ENCODE data around the gene CCL11. TPM values are rescaled to one million over a fixed set of nuclear protein-coding genes. Genes with fewer than 3 reads are reported as not detected.
"Not testable (repeated sequence)": the region's sequence is repeated elsewhere in the genome, so short reads cannot be mapped to it uniquely, and the experiment has no call there.

Gene CCL11
- total RNA-seq, 3 donors from 2014 or later: 0.29 TPM; not detected in 2

DNA sequence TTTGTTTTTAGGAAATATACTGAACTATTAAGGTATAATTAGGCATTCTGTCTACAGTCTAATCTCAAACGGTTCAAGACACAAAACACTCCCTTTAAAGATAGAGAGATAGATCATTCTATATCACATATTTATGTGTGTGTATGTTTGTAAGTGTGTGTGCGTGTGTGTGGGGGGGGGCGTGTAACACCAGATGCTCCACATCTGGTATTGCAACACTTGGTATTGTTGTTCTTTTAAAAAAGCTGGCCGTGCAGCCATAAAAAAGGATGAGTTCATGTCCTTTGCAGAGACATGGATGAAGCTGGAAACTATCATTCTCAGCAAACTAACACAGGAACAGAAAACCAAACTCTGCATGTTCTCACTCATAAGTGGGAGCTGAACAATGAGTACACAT, 42.0 kb downstream of the CCL11 start:
- H3K36me3 ChIP-seq; H3K4me3 ChIP-seq; H3K27me3 ChIP-seq; H3K4me1 ChIP-seq; intact Hi-C loops (cut with DNase I; ENCODE audit: low total_unique reads); H3K9me3 ChIP-seq; H3K27ac ChIP-seq; DNase-seq (ENCODE audit: low spot score in 2 of 2): not testable (repeated sequence)
- TF ChIP-seq POLR2AphosphoS5 (IDR thresholded peaks at IDR 0.05): peak in 2 of 3 donors; percentile 34 to 48

DNA sequence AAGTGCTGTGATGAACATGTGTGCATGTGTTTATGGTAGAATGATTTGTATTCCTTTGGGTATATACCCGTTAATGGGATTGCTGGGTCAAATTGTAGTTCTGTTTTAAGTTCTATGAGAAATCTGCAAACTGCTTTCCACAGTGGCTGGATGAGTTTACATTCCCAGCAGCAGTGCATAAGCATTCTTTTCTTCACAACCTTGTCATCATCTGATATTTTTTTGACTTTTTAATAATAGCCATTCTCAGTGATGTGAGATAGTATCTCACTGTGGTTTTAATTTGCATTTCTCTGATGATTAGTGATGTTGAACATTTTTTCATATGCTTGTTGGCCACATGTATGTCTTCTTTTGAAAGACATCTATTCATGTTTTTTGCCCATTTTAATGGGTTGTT, 52.2 kb downstream of the CCL11 start:
- Histone ChIP-seq H3K4me3 (no peak overlapping the region), H3K27ac (no peak overlapping the region), H3K4me1 (no peaks in the 10 kb centered on the region), H3K36me3 (no peaks in the 10 kb centered on the region), H3K9me3 (no peaks in the 10 kb centered on the region), H3K27me3 (no peaks in the 10 kb centered on the region)
- DNase-seq (ENCODE audit: low spot score in 2 of 2): no peak
- TF ChIP-seq POLR2A (IDR thresholded peaks at IDR 0.05) (no peak), POLR2AphosphoS5 (IDR thresholded peaks at IDR 0.05) (no peak)
- TF ChIP-seq, protein P1, sequence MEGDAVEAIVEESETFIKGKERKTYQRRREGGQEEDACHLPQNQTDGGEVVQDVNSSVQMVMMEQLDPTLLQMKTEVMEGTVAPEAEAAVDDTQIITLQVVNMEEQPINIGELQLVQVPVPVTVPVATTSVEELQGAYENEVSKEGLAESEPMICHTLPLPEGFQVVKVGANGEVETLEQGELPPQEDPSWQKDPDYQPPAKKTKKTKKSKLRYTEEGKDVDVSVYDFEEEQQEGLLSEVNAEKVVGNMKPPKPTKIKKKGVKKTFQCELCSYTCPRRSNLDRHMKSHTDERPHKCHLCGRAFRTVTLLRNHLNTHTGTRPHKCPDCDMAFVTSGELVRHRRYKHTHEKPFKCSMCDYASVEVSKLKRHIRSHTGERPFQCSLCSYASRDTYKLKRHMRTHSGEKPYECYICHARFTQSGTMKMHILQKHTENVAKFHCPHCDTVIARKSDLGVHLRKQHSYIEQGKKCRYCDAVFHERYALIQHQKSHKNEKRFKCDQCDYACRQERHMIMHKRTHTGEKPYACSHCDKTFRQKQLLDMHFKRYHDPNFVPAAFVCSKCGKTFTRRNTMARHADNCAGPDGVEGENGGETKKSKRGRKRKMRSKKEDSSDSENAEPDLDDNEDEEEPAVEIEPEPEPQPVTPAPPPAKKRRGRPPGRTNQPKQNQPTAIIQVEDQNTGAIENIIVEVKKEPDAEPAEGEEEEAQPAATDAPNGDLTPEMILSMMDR (IDR thresholded peaks at IDR 0.05): no peak
- intact Hi-C loops (cut with DNase I; ENCODE audit: low total_unique reads): no loop called here

Other genes starting within 250 kb of the CCL11 start
- 10 to 100 TPM in 2 of 3 donors, 1 to 10 TPM in 1; 7.4 to 64.4 (median 26.5) TPM for gene CCL2, start 30.5 kb upstream of the CCL11 start, total RNA-seq
- not detected for gene CCL7, start 15.5 kb upstream of the CCL11 start, total RNA-seq
- gene CCL8, start 33.7 kb downstream of the CCL11 start, total RNA-seq: 1 to 10 TPM in 1 of 3 donors, under 1 TPM in 2; 0.66 to 2.6 (median 0.88) TPM
- 1 to 10 TPM; 1.0 to 4.3 (median 2.0) TPM for gene CCL13, start 70.7 kb downstream of the CCL11 start, total RNA-seq
- gene CCL1, start 77.5 kb downstream of the CCL11 start, total RNA-seq: not detected

Measured in breast epithelium (tissue), 4 donors.